BE2C (cell line): Measurements from ENCODE around the gene CLTCL1.

Experiments
- DNase-seq: peaks from one replicate; pipeline ENCODE4 v3.0.0-alpha.2; 2020
- H3K27me3 ChIP-seq: fragments of 250-450 bp; sonication (Bioruptor Pico); 2 replicates; pipeline ENCODE4 v1.5.1; 2020; ENCODE audit warnings: mild to moderate bottlenecking
- H3K36me3 ChIP-seq: fragments of 250-450 bp; sonication (Bioruptor Pico); 2 replicates; pipeline ENCODE4 v1.5.1; 2020; ENCODE audit warnings: mild to moderate bottlenecking
- H3K4me1 ChIP-seq: fragments of 250-450 bp; sonication (Bioruptor Pico); 2 replicates; pipeline ENCODE4 v1.5.1; 2020
- H3K4me3 ChIP-seq: 2 replicates; pipeline ENCODE4 v1.5.1; 2011; ENCODE audit warnings: low read depth, low read length
- H3K9me3 ChIP-seq: fragments of 250-450 bp; sonication (Bioruptor Pico); 2 replicates; pipeline ENCODE4 v1.5.1; 2020
- TF ChIP-seq, protein P1 (sequence below): IDR thresholded peaks from 2 replicates; pipeline ENCODE4 v1.5.1; 2012; ENCODE audit warnings: mild to moderate bottlenecking, low read depth, low read length

The CLTCL1 gene

DNA sequence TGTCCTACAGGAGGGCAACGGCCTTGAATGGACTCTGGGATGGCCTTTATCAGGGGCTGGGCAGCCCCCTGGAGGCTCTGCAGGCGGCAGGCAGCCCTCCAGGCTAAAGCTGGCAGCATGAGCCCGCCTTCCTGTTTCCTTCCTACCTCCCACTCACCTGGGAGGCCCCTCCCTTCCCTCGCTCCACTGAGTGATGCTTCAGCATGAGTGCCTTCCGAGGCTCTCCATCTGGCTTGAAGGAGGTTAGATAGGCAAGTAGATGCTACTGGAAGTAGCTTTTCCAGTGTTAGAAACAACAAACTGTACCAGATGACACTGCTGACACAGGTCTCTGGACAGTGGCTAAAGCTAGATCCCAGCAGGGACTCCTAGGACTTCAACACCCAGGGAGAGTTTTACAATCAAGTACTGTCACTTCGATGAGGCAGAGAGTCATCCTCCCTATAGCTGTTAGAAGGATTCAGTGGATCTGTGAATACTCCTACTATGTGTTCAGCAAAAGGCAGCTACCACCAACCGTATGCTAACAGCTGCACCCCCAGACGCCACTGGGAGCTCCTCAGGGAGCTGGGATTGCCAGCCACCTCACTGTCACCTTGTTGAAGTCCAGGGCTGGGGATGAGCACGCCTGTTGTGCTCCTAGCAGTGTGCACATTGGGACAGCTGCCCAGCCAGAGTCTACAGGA lies 108.9 kb downstream of the CLTCL1 start:
- no peak for DNase-seq
- Histone ChIP-seq H3K36me3 (no peaks in the 10 kb centered on the region), H3K4me3 (no peak overlapping the region), H3K27me3 (no peaks in the 10 kb centered on the region), H3K4me1 (no peaks in the 10 kb centered on the region), H3K9me3 (no peaks in the 10 kb centered on the region)
- TF ChIP-seq, protein P1, sequence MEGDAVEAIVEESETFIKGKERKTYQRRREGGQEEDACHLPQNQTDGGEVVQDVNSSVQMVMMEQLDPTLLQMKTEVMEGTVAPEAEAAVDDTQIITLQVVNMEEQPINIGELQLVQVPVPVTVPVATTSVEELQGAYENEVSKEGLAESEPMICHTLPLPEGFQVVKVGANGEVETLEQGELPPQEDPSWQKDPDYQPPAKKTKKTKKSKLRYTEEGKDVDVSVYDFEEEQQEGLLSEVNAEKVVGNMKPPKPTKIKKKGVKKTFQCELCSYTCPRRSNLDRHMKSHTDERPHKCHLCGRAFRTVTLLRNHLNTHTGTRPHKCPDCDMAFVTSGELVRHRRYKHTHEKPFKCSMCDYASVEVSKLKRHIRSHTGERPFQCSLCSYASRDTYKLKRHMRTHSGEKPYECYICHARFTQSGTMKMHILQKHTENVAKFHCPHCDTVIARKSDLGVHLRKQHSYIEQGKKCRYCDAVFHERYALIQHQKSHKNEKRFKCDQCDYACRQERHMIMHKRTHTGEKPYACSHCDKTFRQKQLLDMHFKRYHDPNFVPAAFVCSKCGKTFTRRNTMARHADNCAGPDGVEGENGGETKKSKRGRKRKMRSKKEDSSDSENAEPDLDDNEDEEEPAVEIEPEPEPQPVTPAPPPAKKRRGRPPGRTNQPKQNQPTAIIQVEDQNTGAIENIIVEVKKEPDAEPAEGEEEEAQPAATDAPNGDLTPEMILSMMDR, result no peak

DNA sequence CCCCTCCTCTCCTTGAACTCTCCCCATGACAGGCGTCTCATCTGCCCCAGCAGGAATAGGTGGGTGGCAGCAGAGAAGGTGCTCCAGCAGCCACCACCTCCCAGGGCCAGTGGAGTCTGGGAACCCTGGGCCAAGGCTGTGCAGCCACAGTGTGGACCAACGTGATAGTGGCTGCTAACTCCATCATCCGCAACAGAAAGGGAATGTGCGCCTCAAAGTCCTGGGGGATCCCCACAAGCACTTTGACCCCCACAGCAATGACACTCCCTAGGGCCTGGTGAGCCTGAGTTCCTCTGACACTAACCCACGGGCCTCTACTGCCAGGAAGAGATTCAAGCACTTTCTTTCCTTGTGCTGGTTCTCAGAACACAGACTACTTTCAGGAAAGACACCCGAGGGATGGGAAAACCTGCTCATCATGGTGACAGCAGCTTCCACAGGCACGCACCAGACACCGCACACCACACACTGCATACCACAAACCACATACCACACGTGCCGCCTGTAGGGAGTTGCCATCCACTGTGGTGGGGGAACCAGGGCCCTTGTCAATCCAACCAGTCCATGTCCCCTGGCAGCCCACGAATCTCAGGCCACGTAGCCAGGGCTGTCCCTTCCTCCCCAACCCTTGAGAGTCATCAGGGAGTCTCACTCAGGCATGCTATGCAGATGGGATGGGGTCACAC lies 109.6 kb downstream of the CLTCL1 start:
- Histone ChIP-seq H3K4me3 (no peak overlapping the region), H3K4me1 (no peaks in the 10 kb centered on the region), H3K27me3 (no peaks in the 10 kb centered on the region), H3K36me3 (no peaks in the 10 kb centered on the region), H3K9me3 (no peaks in the 10 kb centered on the region)
- DNase-seq, result no peak
- TF ChIP-seq, protein P1, result no peak

DNA sequence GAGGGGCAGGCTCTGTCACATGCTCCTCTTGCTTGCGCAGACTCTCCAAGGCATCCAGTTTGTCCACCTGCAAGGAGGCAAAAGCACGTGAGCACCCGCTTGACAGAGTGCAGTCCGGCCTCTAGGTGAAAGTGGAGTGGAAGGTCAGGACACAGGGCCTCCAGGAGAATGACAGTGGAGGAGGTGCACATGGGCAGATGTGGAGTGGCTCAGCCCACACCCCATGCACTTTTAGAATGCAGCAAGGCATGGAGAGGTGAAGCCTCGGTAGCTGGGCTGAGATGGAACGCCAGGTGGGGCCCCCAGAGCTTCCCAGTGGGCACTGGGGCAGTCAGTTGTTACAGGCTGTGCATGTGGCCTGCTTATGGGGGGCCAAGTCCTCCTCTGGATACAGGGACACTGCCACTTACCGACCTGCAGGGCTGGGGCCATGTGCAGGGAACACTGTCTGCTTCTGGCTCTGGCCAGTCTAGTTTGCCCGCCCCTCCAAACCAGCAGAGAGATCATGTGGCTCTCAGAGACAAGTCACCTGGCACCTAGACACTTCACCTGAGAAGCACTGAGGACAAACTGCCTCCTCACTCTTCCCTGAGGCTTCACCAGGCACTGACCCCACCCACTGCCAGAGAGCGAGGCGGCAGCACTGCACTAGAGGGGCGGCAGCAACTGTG lies 110.6 kb downstream of the CLTCL1 start:
- no peak overlapping the region for H3K4me3 ChIP-seq
- TF ChIP-seq, protein P1, result no peak
- no peaks in the 10 kb centered on the region for H3K9me3 ChIP-seq
- peaks cover 7% of the 10 kb centered on the region; the same call in 1 of the 2 replicates for H3K4me1 ChIP-seq
- DNase-seq, result no peak
- H3K36me3 ChIP-seq, result no peaks in the 10 kb centered on the region
- no peaks in the 10 kb centered on the region for H3K27me3 ChIP-seq

DNA sequence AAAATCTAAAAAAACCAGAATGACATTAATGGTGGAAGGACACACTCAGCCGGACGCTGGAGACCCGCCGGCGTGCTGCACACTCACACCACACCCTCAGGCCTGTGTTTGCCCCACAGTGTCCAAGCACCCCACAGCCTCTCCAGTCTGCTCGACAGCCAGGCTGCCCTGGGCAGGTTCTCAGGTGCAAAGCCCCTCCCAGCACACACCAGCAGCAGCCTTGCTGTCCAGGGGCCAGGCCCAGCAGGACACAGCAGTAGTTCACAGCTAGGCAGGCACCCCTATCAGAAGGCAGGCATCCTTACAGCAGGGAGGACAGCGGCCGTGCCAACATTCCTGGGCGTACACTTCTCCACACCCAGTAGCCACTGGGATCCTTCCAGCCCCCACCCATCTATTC lies 111.3 kb downstream of the CLTCL1 start:
- DNase-seq, result no peak
- H3K36me3 ChIP-seq, result no peaks in the 10 kb centered on the region
- TF ChIP-seq, protein P1, result no peak
- no peaks in the 10 kb centered on the region for H3K9me3 ChIP-seq
- H3K4me3 ChIP-seq, result no peak overlapping the region
- H3K4me1 ChIP-seq, result peaks cover 7% of the 10 kb centered on the region; the same call in 1 of the 2 replicates
- H3K27me3 ChIP-seq, result no peaks in the 10 kb centered on the region

DNA sequence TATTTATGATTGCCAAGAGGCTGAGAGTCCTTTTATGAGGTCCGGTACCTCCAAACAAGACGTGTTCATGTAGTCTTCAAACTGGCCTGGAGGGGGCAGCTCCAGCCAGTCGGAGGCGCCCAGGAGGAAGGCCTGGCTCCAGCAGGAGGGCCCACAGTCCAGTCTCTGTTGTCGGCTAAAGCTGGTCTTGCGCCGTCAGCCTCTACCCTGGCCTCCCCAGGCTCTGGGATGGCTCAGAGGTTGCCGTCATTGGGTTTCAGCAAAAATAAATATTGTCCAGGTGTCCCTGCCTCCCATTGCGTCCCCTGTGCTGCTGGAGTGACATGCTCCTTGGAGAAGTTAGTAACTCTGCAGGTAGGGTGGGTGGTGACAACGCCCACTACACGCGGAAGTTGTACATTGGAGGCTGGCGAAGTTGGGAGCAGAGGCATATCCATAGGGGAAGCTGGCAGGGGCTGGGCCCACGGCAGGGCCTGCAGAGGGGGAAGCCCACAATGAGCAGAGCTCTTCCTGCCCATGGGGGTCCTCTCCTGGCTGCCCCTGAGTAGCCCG lies 111.9 kb downstream of the CLTCL1 start:
- Histone ChIP-seq H3K36me3 (no peaks in the 10 kb centered on the region), H3K4me1 (peaks cover 10% of the 10 kb centered on the region), H3K4me3 (peak overlapping the region; percentile 72), H3K27me3 (no peaks in the 10 kb centered on the region), H3K9me3 (no peaks in the 10 kb centered on the region)
- DNase-seq, result peak; percentile 86
- TF ChIP-seq, protein P1, result peak; percentile 82
